ENCODE measurements around the gene PLCD3.
A peak's percentile ranks its signal among the peaks of the same experiment; 100 is the strongest.

Gene PLCD3

DNA sequence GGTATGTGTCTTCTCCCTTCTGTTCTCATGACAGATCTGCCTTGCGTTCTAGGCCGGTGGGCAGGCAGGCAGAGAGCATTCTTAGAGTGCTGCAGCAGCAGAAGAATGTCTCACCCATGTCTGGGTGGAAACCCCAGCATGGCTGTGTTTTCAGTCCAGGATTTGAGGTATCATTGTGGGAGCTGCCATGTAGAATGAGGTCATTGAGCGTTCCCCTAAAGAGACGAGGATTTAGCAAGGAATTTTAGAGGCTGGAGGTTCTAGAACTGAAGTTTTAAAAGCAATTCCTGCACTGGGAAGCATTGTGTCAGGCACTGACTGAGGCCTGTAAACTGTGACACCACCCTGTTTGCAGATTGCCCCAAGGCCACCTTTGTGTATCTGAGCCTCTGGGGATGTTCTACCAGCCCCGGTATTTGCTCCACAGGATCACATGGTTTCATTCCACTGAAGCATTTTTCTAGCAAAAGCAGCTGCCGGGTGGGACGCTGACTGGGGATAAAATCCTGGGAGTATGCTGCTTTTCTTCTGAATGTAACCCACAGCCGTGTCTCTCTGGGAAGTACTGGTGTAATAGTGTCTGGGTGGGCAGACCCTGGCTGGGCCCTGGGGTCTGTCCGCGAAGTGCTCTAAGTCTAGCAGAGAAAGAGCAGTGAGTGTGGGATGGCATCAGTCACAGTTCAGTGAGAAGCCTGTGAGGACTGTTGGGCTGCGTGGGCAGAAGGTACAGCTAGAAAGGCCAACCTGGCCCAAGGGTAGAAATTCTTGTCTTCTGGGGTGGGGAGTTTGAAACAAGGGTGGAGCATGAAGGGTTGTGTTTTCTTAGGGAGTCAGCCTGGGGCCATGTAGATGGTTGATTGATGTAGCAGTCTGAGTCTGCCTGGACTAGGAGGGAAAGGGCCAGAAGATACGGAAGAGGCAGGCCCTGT is 30.2 kb downstream of the PLCD3 start:
- no peak for DNase-seq

DNA sequence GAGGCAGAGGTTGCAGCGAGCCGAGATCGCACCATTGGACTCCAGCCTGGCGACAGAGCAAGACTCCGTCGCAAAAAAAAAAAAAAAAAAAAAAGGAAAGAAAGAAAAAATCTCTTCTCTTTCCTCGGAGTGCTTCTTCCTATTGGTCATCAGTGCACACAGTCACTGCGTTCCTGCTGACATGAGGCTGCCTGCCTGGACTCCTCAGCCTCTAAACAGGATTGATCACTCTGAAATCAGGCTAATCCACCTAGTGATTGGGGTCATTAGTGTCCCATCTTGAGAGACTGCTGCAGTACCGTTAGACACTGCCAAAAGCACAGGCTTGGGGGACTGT is 30.8 kb downstream of the PLCD3 start:
- DNase-seq = no peak

DNA sequence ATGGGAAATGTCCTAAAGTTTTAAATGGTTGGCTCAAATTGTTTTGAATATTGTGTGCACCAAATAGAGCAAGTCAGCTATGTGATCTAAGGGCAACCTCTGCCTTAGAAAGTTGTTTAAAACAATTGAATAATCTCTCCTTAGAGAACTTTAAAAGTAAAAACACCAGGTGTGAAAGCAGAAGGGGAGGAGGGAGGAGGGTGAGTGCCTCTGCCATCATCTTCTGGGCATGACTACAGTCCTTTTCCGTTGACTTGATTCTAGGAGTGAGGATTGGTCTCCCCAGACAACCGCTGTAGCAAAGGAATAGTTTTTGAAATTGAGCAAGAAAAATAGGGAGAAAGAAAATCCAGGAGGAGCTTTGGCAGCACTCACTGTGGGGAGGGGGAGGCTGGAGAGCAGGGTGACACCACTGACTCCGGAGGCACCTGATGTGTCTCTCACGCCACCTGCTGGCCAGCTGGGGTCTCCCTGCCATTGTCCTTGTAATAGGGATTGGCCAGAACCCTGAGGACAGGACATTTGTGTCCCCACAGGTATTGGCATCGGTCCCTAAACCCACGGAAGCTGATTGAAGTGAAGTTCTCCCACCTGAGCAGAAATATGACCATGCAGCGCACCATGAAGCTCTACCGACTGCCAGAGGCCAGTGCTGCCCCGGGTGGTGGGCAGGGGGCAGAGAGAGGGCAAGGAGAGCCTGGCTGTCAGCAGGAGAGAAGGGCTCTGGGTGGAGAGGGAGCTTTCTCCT is 33.3 kb downstream of the PLCD3 start:
- DNase-seq = peak; percentile 3

DNA sequence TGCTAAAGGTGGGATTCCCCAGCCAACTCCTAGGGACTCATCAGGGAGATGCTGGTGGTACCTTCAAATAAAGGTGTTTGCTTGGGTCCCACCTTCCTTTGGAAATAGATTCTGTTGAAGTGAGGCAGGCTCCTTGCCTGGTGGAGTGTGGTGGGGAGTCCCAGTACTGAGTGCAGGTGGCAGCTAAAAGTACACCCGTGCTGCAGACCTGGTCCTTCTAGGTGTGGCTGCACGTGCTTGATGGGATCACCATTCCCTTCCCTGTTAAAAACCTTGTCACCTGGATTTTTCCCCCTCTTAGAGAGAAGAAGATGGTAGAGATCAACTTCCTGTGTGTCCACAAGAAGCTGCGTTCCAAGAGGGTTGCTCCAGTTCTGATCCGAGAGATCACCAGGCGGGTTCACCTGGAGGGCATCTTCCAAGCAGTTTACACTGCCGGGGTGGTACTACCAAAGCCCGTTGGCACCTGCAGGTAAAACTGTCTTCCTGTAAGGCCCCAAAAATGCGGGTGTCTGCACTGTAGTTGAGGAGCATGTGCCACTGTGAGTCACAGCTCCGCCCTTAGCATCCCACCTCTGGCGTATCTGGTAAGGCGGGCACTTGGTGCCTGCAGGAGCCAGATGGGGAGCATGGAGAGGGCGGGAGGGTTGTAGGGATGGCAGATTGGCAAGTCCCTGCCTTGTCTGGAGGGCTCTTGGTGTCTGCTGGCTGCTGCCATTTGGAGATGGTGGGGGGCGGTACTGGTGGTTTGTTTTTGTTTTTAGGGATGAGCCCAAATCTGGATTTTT is 34.0 kb downstream of the PLCD3 start:
- DNase-seq = no peak

DNA sequence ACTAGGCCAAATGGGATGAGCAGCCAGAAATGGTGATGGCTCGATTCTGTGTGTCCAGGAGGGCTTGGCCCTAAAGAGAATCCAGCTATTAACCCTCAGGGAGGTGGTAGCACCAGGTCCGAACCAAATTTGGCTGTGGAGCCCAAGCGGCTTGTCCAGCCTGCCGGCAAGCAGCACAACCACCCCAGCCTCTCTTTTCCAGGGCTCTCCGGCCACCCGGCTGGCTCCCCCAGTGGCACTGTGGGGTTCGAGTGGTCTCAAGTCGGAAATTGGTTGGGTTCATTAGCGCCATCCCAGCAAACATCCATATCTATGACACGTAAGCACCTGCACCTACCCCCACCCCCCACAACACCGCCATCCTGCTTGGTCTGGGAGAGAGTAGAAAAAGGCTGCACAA is 35.4 kb downstream of the PLCD3 start:
- no peak for DNase-seq

DNA sequence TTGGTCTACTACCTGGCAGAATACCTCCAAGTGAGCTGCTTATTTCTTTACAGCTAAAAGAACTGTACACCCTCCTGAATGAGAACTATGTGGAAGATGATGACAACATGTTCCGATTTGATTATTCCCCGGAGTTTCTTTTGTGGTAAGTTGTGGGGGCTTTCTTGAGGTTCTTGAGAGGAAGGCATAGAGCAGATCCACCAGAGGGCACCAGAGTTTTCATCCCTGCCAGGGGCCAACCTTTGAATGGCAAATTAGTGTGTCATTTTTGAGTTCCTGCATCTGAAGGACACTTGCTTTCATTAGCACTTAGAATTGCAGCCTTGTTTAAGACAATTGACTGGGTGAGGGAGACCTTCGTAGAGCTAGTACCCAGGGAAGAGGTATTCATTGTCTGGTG is 36.2 kb downstream of the PLCD3 start:
- no peak for DNase-seq

DNA sequence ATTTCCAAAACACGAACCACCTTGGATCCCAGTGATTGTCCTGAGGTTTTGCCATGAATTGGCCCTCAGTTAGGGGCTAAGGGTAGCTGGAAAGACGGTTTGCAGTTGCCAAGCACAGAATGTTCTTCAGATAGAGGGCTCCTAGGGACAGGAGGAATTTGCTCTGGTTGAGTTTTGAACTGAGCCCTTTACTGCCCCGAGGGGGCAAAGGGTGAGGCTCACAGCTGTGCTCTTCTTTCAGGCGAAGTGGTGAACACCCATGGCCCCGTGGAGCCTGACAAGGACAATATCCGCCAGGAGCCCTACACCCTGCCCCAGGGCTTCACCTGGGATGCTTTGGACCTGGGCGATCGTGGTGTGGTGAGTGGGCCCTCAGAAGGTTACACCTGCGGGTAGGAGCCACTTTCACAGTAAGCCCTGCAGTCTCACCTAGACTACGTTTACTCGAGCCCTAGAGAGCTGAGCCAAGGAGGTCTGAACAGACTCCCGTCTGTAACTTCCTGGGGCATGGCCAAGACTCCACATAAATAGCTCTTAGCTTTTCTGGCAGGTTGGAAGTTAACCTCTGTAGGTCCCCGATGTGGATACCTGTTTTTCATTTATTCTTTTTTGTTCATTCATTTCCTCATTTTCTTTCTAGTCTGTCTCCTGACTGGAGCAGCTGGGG is 38.7 kb downstream of the PLCD3 start:
- no peak for DNase-seq

DNA sequence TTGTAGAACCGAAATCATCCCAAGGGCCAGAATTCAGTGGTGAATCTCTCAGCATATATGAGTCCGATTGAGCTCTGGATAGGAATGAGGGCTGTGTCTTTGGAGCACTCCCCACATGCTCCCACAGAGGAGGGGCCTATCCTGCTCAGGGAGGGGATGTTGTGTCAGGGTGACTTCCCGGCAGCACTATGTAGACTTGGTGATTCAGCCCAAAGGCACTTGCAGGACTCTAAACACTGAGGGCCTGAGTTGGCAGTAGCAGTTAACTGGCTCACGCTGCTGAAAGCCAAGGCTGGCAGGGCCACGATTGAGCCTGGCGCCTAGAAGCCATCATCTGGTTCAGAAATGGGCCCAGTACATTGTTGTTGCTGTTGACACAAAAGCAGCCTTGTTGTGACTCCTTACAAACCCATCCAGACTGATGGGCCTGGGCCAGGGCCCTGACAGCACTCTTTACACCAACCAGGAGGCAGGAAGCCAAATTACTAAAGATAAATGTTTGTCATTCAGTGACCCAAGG is 39.3 kb downstream of the PLCD3 start:
- no peak for DNase-seq

DNA sequence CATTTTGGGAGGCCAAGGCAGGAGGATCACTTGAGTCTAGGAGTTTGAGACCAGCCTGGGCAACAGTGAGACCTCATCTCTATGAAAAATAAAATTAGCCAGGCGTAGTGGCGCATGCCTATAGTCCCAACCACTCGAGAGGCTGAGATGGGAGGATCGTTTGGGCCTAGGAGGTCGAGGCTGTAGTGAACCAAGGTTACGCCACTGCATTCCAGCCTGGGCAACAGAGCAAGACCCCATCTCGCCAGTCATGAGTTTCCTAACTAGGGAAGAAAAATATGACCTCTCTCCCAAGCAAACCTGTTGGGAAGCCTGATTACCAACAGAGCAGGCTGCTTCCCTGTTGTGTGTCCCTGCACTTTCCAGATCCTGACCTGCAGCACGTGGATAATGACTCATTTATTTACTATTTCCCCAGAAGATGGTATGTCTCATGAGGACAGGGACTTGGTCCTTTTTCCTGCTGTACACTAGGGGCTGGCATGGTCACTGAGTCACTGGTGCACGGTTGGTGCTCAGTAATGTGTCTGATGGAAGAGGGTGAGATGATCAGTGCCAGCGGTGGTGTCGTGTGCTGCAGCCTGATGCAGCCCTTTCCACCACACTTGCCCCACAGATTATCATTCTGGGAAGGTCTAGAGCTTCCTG is 40.4 kb downstream of the PLCD3 start:
- no peak for DNase-seq

DNA sequence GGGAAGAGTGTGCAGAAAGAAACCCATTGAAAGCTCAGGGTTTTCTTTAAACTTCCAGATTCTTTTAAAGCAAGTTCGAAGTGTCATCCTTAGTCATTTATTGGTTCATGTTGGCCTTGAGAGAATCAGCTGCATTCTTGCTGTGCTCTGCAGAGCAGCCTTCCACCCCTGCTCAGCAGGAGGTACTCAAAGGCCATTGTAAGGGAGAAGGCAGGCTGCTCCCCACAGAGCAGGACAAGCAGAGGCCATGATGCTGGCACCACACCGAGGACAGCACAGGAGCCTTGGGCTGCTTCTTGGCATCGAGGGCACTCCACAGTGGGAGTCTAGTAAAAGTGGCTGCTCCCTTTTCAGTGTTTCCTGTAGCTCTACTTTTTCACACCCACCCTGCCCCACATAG is 41.6 kb downstream of the PLCD3 start:
- DNase-seq = no peak

DNA sequence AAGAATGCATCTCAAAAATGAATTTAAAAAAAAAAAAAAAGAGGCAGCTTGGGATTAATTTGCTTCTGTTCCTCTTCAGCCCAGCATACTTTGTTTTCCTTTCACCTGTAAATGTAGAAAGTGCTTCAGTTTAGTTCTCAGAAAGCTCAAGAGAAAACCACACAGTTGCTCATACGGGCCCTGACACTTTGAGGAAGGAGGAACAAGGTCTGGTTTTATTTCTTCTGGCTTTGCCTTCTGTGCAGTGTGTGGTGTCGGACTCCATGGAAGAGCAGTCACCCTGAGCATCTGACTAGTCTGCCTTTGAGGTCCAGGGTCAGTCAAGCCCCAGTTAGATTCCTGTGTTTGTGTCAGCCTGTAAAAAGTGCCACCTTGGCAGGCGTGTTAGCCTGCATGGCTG is 43.6 kb downstream of the PLCD3 start:
- DNase-seq = no peak

DNA sequence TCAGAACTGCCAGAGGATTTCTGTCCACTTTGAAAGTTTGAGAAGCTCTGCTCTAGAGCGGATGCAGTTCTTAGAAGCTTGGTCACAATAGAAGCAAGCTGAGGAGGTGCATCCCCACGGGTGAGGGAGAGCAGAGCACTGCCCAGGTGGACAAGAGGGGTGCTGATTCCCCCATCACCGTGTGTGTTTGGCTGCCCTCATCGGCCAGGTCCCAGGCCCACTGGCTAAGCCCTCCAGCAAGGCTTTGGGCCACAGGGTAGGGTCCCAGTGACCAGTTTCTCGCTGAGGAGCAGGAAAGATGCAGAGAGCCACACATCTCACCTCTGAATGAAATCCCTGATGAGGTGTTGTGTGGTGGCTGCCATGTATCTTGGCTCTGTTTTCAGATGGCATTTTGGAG is 44.3 kb downstream of the PLCD3 start:
- no peak for DNase-seq

DNA sequence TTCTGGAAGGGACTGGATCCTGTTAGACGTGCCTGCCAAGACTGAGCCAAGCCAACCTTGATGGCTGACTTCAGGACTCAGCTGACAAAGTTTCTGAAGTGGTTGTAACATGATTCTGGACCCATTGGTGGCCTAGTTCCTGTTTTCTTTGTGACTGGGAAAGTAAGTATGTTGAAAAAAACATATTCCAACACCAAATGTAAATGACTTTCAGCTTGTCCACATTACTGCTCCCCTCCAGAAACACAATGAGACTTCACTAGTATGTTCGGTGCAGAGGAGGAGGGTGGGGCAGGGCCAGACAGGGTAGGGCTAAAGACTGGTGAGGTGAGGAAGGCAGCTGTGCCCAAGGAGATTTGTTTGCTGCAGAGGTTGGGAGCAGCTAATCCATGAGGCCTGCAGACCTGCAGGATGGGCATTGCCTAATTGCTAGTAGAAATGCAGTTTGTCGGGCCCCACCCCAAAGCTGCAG is 44.8 kb downstream of the PLCD3 start:
- DNase-seq = no peak

DNA sequence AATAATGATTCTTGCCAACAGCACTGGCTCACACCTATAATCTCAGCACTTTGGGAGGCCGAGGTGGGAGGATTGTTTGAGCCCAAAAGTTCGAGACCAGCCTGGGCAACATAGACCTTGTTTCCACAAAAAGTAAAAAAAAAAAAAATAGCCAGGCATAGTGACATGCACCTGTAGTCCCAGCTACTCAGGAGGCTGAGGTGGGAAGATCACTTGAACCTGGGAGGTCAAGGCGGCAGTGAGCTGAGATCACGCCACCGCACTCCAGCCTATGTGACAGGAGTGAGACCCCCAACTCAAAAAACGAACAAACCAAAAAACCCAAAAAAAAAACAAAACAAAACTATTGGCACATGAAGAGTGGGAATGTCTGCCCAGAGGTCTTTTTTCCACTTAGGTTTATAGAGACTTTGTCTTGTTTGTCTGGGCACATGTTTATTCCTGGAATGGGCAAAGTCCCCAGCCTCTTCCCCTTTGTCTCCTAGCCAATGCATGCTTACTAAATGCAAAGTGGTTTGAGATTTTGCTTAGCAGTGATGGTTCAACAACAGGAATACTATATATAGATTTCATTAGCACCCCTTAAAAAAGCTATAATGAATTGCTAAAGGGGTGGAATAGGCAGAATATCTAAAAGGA is 45.3 kb downstream of the PLCD3 start:
- no peak for DNase-seq

DNA sequence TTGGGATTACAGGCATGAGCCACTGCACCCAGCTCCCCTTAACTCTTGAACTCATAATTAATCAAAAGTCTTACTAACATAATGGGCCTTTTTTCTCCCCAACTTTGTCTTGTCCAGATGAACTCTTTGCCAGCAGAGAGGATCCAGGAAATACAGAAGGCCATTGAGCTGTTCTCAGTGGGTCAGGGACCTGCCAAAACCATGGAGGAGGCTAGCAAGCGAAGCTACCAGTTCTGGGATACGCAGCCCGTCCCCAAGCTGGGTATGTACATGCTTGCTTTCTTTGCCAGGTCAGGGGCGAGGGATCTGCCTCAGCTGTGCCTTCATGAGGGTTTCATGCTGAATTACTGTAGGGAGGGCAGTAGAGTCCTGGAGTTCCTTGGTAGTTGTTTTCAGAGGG is 45.9 kb downstream of the PLCD3 start:
- DNase-seq = no peak

DNA sequence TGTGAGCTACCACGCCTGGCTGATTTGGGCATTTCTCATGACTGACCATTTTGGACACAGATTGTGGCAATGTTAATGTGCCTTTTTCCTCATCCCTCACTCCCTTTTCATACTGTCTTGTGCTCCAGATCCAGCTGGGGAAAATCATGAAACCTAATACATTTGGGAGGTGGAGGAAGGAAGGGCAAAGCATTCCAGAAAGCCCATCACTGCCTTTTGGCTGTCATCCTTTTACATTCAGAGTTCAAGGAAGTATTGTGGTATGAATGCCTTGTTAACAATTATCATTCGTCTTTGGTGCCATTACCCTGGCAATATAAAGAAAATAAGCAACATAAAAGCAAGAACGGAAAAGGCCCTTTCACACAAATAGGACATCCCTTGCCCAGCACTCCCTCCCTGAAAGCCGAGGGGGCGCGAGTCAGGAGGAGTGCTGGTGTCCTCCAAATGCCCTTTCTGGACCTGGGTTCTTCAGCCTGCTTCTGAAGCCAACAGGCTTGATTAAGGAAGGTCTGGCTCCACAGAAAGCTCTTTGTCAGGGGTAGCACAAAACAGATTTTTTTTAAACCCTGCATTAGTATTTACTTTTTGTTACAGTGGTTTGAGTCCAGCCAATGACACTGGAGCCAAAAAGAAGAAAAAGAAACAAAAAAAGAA is 51.1 kb downstream of the PLCD3 start:
- no peak for DNase-seq

DNA sequence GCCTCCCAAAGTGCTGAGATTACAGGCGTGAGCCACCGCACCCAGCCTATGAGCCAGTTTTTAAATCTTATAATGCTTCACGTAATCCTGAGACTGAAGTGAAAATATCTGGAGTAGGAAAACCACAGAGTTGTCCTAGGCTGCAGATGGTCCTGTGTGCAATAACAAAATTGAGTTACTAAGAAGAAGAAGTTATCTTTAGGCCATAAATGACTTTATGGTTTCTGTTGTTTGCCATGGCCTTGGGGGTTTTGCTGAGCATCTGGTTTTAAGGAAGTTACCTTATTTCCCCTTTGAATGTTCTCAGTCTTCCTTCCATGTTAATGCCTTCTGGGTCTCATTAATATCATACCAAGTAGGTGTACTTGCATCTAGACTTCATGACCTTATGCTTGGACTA is 54.7 kb downstream of the PLCD3 start:
- no peak for DNase-seq

DNA sequence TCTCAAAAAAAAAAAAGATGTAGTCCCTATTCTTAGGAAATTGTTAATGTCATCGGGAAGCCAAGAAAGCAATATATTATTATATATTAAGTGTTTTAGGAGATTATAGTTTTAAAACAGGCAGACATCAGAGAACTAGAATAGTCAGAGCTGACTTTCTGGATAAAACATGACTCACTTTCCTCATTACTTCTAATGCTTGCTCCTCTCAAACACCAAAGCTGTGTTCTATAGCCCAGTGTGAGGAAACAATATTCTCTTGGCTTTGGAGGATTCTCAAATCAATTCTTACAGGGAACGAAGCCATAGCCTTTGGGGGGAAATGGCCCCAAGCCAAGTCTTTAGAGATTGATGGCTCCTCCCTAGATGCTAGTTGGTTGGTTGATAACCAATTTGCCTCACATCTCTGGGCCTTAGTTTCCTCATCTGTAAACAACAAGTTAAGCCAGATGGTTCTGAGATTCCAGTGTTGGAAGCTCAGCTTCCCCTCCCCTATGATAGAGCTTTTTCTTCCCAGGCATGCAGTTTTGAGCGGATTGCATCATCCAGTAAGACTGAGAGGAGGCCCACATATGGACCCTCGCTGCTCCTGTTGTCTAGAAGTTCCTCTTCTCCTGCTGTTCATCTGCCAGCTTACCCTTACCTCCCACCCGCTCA is 58.8 kb downstream of the PLCD3 start:
- no peak for DNase-seq

DNA sequence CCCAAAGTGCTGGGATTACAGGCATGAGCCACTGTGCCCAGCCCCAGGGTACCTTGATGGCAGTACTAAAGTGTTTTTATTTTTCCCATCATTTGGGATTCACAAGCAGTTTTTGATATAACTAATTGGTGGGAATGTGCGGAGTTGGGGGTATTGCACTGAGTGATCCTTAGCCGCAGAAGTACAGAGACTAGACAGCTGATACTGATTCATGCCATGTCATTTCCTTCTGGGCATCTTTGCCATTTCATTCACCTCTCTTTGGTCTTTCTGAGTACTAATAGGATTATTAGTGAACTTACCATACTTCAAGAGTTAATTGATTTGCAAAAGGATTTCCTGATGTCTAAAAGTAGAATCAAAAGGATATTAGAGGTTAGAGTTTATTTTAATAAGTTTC is 61.5 kb downstream of the PLCD3 start:
- no peak for DNase-seq

DNA sequence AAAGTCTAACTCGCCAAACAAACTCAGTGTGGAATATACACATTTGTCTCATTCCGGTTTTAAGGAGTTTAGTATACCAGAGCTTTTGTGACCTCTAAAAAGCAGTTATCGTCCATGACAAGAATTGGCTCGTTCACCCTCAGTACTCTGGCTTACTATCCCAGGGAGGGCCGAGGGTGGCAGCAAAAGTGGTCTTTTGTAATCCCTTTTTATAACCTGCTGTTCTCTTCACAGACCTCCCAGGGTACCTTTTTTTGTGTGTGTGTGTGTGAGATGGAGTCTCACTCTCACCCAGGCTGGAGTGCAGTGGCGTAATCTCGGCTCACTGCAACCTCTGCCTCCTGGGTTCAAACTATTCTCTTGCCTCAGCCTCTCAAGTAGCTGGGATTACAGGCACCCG is 62.3 kb downstream of the PLCD3 start:
- no peak for DNase-seq

DNA sequence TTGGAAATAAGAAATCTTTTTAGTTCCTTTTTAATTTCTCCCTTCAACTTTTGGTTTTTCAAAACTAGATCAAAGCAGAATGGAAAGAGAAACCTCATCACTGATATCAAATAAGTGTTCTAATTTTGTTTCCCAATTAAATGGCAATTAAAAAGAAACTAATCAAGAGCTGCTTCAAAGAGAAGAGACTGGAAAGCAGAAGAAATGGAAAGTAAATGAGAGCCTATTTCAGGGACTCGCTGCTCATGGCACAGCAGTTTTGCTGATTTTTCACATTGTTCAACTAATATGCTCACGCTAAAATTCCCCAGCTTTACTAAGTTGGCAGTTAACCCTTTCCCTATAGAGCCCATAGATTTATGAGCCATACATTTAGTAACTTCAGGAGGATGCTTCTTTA is 64.7 kb downstream of the PLCD3 start:
- DNase-seq = no peak

All from NCI-H1417 treated with DMSO at 0.1 percent for 48 hours (cell line).